ENCODE results near the gene CAPZA1. TPM values are rescaled to one million over a fixed set of nuclear protein-coding genes. Genes with fewer than 3 reads are reported as not detected.

The CAPZA1 gene
- total RNA-seq, 4 donors from 2014 or later = 27.1 to 58.1 (median 35.2) TPM

DNA sequence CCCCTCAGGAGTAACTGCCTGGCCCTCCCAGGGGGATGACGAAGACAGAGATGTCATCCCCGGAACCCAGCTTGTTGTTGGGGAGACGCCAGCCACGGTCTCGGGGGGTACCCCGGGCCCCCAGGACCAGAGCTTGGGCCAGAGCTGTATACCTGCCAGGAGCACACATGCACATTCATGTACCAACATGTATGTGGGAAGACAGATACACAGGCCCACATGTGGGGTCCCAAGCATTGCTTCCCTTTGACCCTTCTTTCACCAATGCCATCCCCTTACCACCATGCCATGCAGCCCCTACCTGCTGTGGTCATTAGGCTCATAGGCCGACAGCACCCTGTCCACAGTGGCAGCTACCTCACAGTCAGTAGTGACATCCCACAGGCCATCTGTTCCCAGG, 90.5 kb downstream of the CAPZA1 start:
- no peak for ATAC-seq
- intact Hi-C loops (cut with DNase I; ENCODE audit: low total_unique reads) = no loop called here
- in situ Hi-C loops (cut with MboI; ENCODE audit: low sequenced_read_pairs in 4 of 4) = loop anchor here (10.0 to 25.0 kb wide), 4 partner anchors 323 to 677 kb away; partner anchors contain the start of genes CTTNBP2NL (in 2 of the 4), LRIG2 (in 1 of the 4) and MAGI3 (in 1 of the 4)

GRCh38 chr1:112710586-112710985, 91.0 kb downstream of the CAPZA1 start:
- in situ Hi-C loops (cut with MboI; ENCODE audit: low sequenced_read_pairs in 4 of 4) (loop anchor here (10.0 to 25.0 kb wide), 4 partner anchors 323 to 677 kb away; partner anchors contain the start of genes CTTNBP2NL (in 2 of the 4), LRIG2 (in 1 of the 4) and MAGI3 (in 1 of the 4)), intact Hi-C loops (cut with DNase I; ENCODE audit: low total_unique reads) (no loop called here)
- Histone ChIP-seq H3K9me3 (no peaks in the 10 kb centered on the region), H3K36me3 (no peaks in the 10 kb centered on the region), H3K4me1 (peaks cover 19 to 20% of the 10 kb centered on the region in 2 donors), H3K27me3 (no peaks in the 10 kb centered on the region), H3K4me3 (no peak overlapping the region), H3K27ac (no peak overlapping the region)
- DNase-seq (no peak), ATAC-seq (no peak)
- no peak for TF ChIP-seq POLR2A (IDR thresholded peaks at IDR 0.05)
- TF ChIP-seq, protein P1, sequence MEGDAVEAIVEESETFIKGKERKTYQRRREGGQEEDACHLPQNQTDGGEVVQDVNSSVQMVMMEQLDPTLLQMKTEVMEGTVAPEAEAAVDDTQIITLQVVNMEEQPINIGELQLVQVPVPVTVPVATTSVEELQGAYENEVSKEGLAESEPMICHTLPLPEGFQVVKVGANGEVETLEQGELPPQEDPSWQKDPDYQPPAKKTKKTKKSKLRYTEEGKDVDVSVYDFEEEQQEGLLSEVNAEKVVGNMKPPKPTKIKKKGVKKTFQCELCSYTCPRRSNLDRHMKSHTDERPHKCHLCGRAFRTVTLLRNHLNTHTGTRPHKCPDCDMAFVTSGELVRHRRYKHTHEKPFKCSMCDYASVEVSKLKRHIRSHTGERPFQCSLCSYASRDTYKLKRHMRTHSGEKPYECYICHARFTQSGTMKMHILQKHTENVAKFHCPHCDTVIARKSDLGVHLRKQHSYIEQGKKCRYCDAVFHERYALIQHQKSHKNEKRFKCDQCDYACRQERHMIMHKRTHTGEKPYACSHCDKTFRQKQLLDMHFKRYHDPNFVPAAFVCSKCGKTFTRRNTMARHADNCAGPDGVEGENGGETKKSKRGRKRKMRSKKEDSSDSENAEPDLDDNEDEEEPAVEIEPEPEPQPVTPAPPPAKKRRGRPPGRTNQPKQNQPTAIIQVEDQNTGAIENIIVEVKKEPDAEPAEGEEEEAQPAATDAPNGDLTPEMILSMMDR (IDR thresholded peaks at IDR 0.05 in 4 of 5, conservative IDR thresholded peaks at IDR 0.05 in 1 of 5) = no peak

More for the DNA sequence above, 90.5 kb downstream of the CAPZA1 start:
- Histone ChIP-seq H3K36me3 (no peaks in the 10 kb centered on the region), H3K4me3 (no peak overlapping the region), H3K27me3 (no peaks in the 10 kb centered on the region), H3K4me1 (peaks cover 20 to 21% of the 10 kb centered on the region in 2 donors), H3K9me3 (no peaks in the 10 kb centered on the region), H3K27ac (no peak overlapping the region)
- TF ChIP-seq, protein P1 (IDR thresholded peaks at IDR 0.05 in 4 of 5, conservative IDR thresholded peaks at IDR 0.05 in 1 of 5) = no peak
- no peak for TF ChIP-seq POLR2A (IDR thresholded peaks at IDR 0.05)
- no peak for DNase-seq

- intact Hi-C loops (cut with DNase I; ENCODE audit: low total_unique reads) (no loop called here), in situ Hi-C loops (cut with MboI; ENCODE audit: low sequenced_read_pairs in 4 of 4) (loop anchor here (10.0 to 25.0 kb wide), 4 partner anchors 324 to 676 kb away; partner anchors contain the start of genes CTTNBP2NL (in 2 of the 4), LRIG2 (in 1 of the 4) and MAGI3 (in 1 of the 4))
Measured at GRCh38 chr1:112711041-112711440, 91.4 kb downstream of the CAPZA1 start.

GRCh38 chr1:112711670-112712069, 92.0 kb downstream of the CAPZA1 start:
- in situ Hi-C loops (cut with MboI; ENCODE audit: low sequenced_read_pairs in 4 of 4) (loop anchor here (10.0 to 25.0 kb wide), 4 partner anchors 324 to 676 kb away; partner anchors contain the start of genes CTTNBP2NL (in 2 of the 4), LRIG2 (in 1 of the 4) and MAGI3 (in 1 of the 4)), intact Hi-C loops (cut with DNase I; ENCODE audit: low total_unique reads) (no loop called here)
- Histone ChIP-seq H3K27me3 (no peaks in the 10 kb centered on the region), H3K36me3 (no peaks in the 10 kb centered on the region), H3K4me1 (peaks cover 20 to 26% of the 10 kb centered on the region in 2 donors), H3K27ac (peak overlapping the region in 2 of 4 donors; percentile 91 to 92), H3K9me3 (no peaks in the 10 kb centered on the region), H3K4me3 (no peak overlapping the region)
- TF ChIP-seq, protein P1 (IDR thresholded peaks at IDR 0.05 in 4 of 5, conservative IDR thresholded peaks at IDR 0.05 in 1 of 5) = no peak
- TF ChIP-seq POLR2A (IDR thresholded peaks at IDR 0.05) = no peak
- ATAC-seq (no peak), DNase-seq (no peak)

More at GRCh38 chr1:112711041-112711440, 91.4 kb downstream of the CAPZA1 start:
- Histone ChIP-seq H3K27ac (peak overlapping the region in 1 of 4 donors; percentile 91), H3K4me1 (peaks cover 19 to 24% of the 10 kb centered on the region in 2 donors), H3K36me3 (no peaks in the 10 kb centered on the region), H3K4me3 (no peak overlapping the region), H3K9me3 (no peaks in the 10 kb centered on the region), H3K27me3 (no peaks in the 10 kb centered on the region)
- TF ChIP-seq POLR2A (IDR thresholded peaks at IDR 0.05) = no peak
- TF ChIP-seq, protein P1 (IDR thresholded peaks at IDR 0.05 in 4 of 5, conservative IDR thresholded peaks at IDR 0.05 in 1 of 5) = no peak
- ATAC-seq = no peak
- DNase-seq = no peak

All from gastrocnemius medialis (tissue), 4 donors.